NCI-H2227 treated with DMSO at 0.1 percent for 48 hours (cell line): ENCODE data around the gene ACE.
"Not testable (repeated sequence)": the region's sequence is repeated elsewhere in the genome, so short reads cannot be mapped to it uniquely, and the experiment has no call there.

Source experiments
- DNase-seq: peaks from one replicate; lab custom pipeline; 2025; lab: John Stamatoyannopoulos, UW

ACE gene

DNA sequence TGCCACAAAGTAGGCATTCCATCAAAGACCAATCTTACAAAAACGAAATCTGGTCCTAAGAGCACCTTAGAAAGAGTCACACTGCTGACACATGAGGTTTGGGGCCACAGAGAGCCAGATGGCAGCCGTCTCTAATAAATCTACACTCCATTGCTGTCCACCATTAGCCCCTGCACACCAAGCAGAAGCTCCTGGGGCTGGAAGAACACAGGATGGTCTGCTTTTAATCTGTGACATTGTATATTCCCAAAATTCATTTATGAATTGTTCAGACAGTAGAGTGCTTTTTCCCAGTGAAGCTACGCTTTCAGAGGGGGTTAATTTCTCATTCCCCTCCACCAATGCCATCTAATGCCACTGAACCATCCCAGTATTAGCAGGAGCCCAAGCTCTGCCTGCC is 32.4 kb upstream of the ACE start:
- no peak for DNase-seq

DNA sequence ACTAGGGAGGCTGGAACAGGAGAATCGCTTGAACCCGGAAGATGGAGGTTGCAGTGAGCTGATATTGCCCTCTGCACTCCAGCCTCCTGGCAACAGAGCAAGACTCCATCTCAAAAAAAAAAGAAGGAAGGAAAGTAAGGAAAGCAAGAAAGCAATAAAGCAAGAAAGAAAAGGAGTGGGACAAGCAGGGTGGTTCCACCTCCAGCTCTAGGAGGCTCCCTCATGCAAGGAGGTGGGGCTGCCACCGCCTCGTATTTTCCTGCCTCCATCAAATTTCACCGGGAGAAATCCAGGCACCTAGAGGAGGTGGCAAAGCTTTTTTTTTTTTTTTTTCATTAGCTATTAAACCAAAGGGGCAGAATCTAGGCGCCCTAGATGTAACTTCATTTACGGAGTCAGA is 31.8 kb upstream of the ACE start:
- DNase-seq, result no peak

DNA sequence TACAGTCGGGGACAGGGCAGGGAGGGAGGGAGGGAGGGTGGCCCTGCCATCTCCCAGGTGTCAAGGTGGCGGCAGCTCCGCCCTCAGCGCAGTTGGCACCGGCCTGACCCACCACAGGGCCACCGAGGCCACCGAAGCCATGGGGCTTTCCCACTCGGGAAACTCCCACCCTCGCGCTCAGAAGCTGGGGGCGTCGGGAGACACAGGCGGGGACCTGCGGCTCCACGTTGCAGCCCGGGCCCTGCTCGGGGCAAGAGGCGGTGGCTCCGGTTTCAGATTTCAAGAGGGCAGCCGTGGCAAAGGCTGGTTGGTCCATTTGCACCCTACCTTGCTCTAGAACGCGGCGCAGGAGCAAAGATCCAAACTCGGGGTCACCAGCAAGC is 31.3 kb upstream of the ACE start:
- no peak for DNase-seq

DNA sequence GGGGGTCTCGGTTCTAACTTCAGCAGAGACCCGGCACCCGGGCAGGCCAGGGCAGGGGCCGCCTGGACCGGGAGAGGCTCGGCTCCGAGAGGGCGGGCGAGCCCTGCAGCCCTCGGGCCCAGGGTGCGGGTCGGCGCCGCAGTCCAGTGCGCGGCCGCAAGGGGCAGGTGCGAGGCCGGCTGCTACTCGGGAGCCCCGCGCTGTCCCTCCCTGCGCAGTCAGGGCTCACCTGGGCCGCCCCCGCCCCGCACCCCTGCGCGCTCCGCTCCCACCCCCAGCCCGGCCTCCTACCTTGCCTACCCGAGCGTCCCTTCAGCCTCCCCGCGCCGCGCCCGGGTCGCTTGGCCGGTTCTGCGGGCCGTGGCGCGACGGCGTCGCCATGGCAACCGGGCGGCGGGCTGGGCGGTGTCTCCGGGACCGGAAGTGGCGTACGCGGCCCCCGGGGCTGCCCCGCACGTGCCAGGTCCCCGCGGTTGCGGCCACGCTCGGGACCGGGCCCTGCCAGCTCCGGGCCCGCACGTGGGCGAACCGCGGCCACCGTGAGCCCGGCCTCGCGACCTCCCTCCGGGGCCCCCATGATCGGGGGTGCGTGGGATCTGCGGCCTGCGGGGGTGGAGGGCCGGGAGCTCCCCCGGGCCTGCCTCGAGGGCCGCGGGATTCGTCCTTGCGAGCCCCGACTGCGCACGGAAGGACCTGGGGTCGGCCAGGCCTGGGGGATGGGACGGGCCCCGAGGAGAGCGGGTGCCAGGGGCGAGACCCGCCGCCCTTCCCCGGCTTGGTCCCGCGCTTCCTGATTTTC is 30.7 kb upstream of the ACE start, which contains the start of gene CYB561:
CYB561 (minus strand) TSS at position 353 of the 799 bp plus-strand sequence. CDS start 8,759 bp downstream, outside the sequence.
- DNase-seq, result peak; percentile 60

DNA sequence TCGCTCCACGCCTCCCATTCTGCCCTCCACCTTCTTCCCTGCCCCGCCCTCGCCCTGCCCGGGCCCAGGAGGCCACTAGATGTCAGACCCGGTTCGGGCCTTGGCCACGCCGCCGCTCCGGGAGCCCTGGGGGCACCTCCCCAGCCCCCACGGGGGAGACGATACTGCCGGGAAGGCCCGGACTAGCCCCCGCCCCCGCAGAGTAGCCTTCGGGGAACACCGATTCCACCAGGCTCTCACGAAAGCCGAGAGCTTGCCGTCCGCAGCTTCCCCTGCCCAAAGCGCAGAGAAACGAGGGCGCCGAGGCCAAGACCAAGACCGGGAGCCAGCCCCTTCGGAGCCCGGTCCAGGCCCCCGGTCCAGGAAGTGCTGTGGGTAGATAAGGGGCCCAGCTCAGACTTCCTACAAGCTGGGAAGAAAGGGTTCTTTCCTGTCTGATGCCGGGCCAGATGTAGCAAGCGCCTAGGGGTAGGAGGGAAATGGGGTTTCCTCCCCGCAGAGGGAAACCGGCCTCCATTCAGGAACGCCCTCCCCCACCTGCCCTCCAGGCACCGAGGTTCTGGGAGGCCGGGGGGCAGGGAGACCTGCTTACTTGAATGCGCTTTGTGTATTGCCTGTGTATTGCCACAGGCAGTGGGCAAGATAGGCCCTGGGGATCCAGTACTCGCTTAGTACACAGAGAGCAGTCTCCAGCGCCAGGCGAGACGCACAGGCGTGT is 29.9 kb upstream of the ACE start:
- no peak for DNase-seq

DNA sequence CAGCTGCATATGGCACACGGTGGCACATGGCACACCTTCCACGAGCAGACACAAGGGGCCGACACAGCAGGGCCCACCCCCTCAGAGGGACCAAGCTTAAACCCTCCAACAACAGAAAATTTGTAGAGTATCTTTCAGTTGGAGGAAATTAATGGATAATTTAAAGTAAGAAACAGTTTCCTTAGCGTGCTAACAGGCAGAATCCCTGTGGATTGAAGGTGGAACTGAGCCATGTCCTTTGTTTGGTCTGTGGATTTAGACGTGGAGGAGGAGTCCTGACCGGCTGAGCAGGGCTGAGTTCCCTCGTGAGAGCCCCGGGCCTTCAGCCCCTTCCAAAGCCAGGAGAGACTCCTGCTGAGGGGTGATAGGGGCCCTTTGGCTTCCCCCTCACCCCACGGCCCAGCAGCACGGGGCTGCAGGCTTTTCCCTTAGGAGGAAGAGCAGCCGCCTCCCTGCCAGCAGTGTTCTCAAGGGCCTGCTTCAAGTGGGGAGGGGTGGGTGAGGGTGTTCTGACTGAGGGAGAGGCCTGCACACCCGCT is 29.3 kb upstream of the ACE start:
- no peak for DNase-seq

DNA sequence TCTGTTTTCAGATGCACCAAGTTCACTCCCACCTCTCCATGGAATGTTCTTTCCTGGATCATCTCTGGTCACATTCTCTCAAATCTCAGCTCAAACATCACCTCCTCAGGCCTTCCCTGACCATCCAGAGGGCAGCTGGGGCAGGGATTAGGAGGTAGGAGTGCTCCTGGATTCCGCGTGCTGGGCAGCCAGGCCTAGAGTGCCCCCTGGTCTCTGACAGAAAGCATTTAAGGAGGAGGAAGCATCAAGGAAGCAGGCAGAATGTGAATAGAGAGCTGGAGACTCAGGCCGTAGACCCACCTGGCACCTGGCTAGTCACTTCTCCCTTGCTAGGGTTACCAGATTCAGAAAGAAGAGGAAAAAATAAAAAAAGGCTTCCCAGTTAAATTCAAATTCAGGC is 28.2 kb upstream of the ACE start:
- no peak for DNase-seq

DNA sequence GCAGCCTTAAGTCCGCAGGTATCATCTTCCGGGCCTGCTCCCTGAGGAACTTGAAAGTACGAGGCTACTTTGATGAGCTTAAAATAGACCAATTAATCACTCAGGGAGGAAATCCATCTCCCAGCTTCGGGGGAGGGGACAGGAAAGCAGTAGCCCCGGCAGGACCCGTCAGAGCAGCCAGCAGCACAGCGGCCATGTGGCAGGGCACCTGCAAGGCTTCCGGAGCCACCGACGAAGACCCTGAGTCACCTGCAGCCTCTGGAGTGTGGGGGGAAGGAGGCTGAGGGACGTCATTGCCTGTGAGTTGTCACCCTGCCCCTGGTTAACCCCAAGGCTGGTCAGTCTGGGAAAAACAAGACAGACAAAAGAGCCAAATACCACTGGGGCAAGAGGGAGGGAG is 26.3 kb upstream of the ACE start:
- DNase-seq, result no peak

DNA sequence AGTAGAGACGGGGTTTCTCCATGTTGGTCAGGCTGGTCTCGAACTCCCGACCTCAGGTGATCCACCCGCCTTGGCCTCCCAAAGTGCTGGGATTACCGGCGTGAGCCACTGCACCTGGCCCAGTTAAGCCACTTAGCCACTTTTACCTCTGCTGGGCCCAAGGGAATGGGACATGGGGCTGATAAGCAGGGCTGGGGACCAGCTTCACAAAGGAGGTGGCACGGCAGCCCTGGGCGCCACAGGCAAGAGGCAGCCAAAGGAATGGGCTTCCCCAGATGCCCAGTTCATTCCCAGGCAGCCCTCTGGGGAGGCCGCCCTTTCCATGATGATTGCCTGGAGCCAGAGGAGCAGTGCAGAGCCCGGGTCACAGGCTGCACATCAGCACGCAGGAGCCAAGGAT is 25.7 kb upstream of the ACE start:
- no peak for DNase-seq

DNA sequence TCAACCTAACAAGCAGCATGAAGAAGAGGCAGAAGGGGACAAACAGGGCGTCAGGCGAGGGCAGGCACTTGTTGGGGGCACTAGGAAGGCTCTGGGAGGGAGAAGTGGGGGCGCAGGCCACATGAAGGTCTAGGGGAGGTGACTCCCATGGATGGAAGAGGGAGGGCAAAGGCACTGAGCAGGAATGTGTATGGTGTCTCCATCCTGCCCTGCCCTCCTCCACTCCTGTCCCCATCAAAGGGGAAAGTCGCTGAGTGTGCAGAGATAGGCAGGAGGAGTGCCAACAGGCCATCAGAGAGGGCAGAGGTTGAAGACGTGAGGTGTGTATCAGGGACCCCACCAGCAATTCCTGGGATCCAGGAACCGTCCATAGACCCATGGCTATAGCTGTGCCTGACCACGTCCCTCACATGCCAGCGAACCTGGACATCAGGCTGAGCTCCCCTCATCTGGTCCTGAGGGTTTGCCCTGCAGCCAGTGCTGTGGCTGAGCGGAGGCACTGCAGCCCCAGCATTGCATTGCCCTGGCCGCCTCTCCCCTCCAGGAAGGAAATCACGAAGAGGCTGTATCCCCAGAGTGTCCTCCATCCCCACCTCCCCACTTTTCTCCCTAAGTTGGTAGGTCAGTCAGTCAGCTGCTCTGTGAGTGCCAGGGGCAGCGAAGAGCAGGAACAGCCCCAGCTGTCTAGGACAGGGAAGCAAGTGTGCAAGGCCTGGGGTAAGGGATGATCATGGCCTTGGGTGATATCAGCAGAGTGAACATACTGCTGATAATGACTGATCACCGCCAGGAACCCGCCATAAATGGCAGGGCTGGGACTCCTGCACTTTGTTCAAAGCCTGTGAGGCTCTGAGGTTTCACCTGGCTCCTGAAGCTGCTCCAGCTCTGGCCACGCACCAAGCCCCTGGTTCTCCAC is 24.6 kb upstream of the ACE start:
- no peak for DNase-seq

DNA sequence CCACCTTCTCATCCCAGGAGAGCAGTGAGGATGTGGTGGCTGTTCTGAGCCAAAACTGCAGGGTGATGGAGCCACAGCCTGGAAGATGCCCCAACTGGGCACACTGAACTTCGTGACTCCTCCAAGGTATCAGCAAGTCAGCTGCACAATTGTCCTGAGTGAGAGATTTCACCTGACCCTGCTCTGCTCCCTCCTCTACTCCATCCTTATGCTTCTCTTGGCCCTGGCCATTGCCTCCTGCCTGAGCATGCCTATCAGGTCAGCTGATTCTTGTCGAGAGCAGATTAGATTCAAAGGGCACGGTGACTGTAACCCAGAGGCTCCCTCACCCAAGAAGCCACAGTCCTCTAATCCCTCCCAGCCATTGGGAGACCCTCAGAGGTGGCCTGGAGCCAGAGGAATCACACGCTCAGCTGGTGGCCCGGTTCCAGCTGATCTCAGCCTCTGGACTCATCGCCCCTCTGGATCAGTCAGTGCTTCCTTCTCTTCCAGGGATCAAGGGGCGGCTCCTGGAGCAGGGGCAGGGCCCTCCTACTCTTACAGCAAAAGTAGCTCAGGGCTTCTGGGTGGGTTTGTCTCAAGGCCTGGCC is 23.8 kb upstream of the ACE start:
- no peak for DNase-seq

DNA sequence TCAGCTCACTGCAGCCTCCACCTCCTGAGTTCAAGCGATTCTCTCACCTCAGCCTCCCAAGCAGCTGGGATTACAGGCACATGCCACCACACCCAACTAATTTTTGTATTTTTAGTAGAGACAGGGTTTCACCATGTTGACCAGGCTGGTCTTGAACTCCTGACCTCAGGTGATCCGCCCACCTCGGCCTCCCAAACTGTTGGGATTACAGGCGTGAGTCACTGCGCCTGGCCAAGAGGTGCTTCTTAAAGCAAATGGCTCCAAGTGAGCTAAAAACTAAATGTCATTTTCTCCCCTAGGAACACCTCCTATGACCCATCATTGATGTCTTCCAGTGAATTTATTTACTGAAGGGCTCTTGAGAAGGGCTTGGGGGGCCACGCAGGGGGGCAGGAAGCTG is 22.5 kb upstream of the ACE start:
- not testable (repeated sequence) for DNase-seq

DNA sequence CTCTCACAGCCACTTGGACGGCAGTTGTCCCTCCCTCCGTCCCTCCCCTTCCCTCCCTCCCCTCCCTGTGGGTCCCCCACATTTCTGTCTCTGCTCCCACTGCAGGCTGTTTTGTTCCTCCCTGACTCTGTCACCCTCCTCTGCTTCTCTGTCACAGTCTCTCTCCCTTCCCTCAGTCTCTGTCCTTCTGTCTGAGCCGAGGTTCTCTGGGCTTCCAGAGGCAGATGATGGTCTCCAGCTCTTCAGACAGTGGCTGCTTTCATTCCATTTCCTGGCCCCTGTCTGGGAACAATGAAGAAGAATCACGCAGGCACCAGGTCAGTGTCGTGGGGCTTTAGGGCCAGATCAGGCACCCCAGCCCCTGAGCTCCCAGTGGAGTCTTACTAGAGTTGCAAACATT is 21.9 kb upstream of the ACE start:
- DNase-seq, result no peak

DNA sequence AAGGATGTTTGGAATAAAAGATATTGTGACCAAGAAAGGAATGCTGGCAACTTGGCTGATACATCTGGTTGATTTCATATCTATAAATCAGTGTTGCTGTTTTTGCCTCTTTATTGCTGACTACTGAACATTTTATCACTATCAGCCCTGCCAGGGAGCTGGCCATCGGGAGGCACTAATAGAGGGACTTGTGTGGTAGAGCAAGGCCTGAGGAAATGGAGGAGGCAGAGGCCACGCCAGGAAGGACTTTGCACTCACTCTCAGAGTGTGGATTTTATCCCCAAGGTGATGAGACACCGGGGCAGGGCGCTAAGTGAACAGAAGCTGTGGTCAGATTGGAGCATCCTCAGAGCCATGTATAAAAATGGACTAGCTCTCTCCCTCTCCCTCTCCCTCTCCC is 21.4 kb upstream of the ACE start:
- DNase-seq, result no peak

DNA sequence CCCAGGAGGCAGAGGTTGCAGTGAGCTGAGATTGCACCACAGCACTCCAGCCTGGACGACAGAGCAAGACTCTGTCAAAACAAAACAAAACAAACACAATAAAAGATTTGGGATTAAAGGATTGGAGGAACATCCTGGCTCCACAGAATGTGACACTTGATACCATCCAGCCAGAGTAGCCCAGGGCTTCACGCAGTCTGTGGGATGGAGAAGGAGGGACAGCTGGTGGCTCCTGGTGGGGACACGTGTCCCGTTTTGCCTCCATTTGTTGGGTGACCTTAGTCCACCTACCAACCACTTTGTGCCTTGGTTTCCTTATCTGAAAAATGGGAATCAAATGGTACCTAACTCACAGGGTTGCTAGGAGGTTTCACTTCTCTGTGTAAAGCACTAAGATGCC is 18.4 kb upstream of the ACE start:
- no peak for DNase-seq

DNA sequence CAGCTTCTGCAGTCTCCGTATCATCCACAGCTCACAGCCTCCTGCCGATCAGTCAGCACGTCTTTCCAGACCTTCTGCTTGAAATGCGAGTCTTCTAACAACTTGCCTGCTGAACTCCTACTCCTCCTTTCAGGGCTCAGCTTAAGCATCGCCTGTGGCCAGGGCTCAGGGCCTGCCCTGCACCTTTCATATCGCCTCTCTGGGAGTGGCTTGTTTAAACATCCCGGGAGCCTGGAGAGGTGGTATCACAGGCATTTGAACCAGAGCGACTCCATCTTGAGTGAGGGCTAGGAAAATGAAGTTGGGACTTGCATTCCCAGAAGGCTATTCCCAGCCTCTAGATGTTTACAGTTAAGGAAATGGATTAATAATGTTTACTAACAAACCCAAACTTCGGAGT is 16.8 kb upstream of the ACE start:
- DNase-seq, result no peak

DNA sequence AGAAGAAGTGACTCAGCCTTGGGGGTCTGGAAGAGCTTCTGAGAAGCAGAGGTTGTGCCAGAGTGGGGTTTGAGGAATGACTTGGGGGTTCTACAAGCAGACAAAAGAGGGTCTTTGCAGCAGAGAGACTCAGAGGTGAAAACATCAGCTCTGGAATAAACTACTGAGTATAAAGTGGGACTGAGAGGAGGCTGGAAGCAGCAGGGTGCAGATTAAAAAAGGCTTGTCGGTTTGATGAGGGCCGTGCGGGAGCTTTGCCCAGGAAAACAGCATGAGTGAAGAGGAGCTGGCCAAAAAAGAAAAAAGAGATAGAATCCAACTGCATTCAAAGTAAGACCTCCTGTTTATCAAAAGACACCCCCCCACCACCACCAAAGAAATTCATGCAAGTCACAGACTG is 13.1 kb upstream of the ACE start:
- DNase-seq, result no peak

DNA sequence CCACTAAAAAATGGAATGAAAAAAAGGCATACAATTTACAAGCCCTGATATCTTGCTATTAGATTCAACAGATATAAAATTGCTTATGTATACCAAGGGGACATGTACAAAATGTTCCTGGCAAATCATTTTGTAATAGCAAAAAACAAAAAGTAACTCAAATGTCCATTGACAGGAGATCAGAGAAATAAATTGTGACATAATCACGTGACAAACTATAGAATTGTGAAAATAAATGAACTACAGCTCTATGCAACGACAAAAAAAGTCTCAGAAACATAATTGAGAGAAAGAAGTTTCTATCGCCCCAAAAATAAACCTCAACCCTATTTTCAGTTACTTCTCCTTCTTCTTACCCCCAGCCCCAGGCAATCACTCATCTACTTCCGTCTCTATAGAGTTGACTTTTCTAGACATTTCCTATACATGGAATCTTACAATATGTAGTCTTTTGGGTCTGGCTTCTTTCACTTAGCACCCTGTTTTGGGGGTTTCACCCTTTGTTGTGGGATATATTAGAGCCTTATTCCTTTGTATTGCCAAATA is 12.1 kb upstream of the ACE start:
- DNase-seq, result no peak

DNA sequence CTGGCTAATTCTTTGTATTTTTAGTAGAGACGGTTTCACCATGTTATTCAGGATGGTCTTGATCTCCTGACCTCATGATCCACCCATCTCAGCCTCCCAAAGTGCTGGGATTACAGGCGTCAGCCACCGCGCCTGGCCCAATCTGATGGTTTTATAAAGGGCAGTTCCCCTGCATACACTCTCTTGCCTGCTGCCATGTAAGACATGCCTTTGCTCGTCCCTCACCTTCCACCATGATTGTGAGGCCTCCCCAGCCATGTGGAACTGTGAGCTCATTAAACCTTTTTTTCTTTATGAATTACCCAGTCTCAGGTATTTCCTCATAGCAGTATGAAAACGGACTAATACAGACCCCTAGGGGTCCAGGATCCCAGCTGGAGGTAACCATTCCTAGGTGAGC is 8.8 kb upstream of the ACE start:
- not testable (repeated sequence) for DNase-seq

DNA sequence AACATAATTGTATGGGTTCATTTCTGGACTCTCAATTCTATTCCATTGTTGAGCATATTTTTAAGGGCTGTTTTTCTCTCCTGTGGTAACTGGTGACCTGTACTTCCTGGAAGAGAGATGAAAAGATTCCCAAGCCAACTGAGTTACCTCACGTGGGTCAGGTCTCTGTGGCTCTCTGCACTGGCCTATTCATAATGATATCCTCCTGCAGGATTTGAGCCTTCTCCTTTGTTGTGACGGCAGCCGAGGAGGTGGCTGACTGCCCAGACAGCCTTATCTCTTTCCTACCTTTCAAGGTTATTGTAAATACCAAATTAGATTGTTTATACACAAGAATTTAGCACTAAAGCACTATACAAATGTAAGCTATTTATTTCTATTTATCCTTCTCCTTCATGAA is 2.7 kb upstream of the ACE start:
- no peak for DNase-seq

DNA sequence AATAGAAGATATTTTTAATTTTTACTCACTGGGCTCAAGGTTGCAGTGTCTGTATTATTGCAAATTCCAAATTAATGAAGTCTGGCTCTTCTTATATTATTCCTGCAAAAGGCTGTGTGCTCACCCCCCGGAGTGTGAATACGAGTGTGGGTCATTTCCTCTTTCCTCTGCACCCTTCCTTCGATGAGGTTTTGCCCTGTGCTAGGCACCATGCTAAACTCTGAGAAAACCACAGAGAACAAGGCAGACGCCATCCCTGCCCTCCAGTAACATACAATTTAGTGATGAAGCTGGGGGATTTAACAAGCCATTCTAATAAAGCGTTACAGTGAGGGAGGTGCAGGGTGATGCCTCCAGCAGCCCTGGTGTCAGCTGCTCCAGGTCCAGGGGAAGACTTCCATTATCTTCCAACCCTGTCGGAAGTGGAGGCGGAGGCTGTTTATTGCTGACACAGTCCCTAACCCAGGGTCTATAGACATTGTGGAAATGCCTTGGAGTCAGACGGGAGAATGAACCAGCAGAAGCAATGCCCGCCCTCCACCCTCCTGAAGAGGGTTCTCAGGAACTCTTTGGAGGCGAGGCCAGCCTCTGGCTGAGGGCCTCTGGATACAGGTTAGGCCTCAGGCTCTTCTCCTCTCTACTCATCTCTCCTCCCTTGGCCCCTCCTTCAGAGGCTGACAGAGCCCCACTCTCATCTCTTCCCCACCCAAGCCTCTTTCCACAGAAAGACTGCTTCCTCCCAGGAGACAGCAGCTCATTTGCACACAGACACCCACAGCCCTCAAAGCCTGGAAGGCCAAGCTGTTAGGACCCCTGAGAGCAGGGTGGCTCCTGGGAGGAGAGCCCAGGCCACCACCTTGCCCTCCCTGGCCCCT is 2.0 kb upstream of the ACE start:
- DNase-seq, result no peak
